ENCODE measurements around the gene LCP1. TPM values are rescaled to one million over a fixed set of nuclear protein-coding genes. Genes with fewer than 3 reads are reported as not detected.

Gene LCP1
- total and polyA plus RNA-seq, 9 of the 15 experiments (the other 6 are each of a cell fraction or from before 2014, with no cell fraction given): 83.0 to 255 (median 163) TPM

DNA sequence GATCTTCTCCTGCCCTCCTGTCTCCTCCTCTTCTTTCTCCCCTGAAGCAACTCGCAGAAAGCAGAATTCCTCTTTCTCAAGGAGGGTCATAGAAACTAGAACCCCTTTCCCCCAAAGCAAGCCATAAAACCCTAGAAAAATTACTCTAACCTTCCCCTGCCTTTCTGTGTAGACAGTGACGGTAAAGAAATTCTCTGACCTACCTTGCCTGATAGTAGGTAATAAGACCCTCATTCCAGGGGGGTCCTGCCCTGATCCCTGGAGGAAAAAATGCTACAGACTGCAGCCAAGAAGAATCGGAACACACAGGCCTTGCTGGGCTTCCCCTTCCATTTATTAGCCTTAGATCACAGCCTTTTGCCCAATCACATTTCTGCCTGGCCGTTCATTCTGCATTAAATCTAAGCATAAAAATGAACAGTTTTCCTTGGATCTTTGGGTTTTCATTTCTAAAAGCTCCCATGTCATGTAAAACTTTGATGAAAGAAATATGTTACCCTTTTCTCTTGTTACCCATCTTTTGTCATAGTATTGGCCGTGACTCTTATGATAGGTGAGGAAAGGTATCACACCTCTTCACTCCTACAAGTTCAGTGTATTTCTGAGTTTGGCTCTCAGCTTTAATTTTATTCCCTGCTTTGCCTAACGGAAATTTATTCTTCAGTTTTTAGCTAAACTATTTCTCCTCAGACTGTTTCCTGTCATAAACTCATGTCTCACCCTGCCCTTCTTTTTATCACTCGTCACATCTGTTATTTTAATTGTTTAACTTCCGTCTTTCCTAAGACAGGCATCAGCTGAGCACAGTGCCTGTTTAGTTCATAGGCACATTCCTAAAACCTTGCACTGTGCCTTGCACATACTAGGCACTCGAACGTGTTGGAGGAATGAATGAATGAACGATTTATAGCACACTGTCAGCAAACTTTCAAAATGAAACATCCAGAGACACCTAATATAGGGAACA, 56.7 kb downstream of the LCP1 start (continued):
- no peak for TF ChIP-seq HMG20A (CRISPR knock-in tag; conservative IDR thresholded peaks at IDR 0.05)
- TF ChIP-seq ZNF174 (CRISPR knock-in tag; IDR thresholded peaks at IDR 0.05): no peak
- no peak for TF ChIP-seq SMAD2 (IDR thresholded peaks at IDR 0.05; ENCODE audit: low read depth, low read length)
- TF ChIP-seq ZNF175 (CRISPR knock-in tag; IDR thresholded peaks at IDR 0.05; ENCODE audit: low read depth): 0 out of 2 replicates have a peak, but pooled peaks have one; percentile 31
- no peak for TF ChIP-seq ZFP30 (CRISPR knock-in tag; IDR thresholded peaks at IDR 0.05; ENCODE audit: borderline replicate concordance)
- no peak for TF ChIP-seq ZNF384 (IDR thresholded peaks at IDR 0.05; ENCODE audit: low read depth, low read length)
- TF ChIP-seq ZNF280A (IDR thresholded peaks at IDR 0.05; ENCODE audit: low read depth, partially characterized antibody): no peak
- TF ChIP-seq KDM2B (CRISPR knock-in tag; IDR thresholded peaks at IDR 0.05): no peak
- no peak for TF ChIP-seq ZNF57 (CRISPR knock-in tag; IDR thresholded peaks at IDR 0.05)
- no peak for TF ChIP-seq ZBTB43 (CRISPR knock-in tag; IDR thresholded peaks at IDR 0.05)
- TF ChIP-seq BCOR (IDR thresholded peaks at IDR 0.05): no peak
- TF ChIP-seq RAD51 (IDR thresholded peaks at IDR 0.05; ENCODE audit: borderline replicate concordance, low read depth): no peak
- no peak for TF ChIP-seq LARP7 (IDR thresholded peaks at IDR 0.05)
- no peak for TF ChIP-seq RHOXF2B (CRISPR knock-in tag; conservative IDR thresholded peaks at IDR 0.05)
- no peak for TF ChIP-seq FOXA3 (CRISPR knock-in tag; conservative IDR thresholded peaks at IDR 0.05 in 1 of 2, IDR thresholded peaks at IDR 0.05 in 1 of 2)
- peak in 1 of 2 experiments; percentile 43; a peak in 1 of 4 replicates for TF ChIP-seq ETV6 (IDR thresholded peaks at IDR 0.05; ENCODE audit: borderline replicate concordance in 1 of 2, low read depth in 2 of 2, low read length in 1 of 2)
- no peak for TF ChIP-seq ETV6 (CRISPR knock-in tag; IDR thresholded peaks at IDR 0.05; ENCODE audit: borderline replicate concordance)
- TF ChIP-seq, protein P1, sequence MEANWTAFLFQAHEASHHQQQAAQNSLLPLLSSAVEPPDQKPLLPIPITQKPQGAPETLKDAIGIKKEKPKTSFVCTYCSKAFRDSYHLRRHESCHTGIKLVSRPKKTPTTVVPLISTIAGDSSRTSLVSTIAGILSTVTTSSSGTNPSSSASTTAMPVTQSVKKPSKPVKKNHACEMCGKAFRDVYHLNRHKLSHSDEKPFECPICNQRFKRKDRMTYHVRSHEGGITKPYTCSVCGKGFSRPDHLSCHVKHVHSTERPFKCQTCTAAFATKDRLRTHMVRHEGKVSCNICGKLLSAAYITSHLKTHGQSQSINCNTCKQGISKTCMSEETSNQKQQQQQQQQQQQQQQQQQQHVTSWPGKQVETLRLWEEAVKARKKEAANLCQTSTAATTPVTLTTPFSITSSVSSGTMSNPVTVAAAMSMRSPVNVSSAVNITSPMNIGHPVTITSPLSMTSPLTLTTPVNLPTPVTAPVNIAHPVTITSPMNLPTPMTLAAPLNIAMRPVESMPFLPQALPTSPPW (CRISPR knock-in tag; IDR thresholded peaks at IDR 0.05): 0 out of 2 replicates have a peak, but pooled peaks have one; percentile 12
- TF ChIP-seq RCOR1 (IDR thresholded peaks at IDR 0.05; ENCODE audit: borderline replicate concordance in 1 of 2, low read depth in 2 of 2, low read length in 2 of 2): 0 out of 4 replicates have a peak, but pooled peaks of 1 of the 2 experiments have one; percentile 23

Measured in K562 (cell line).